CD14-positive monocyte (primary cell): ENCODE measurements around the gene COMMD1. TPM values are rescaled to one million over a fixed set of nuclear protein-coding genes. Genes with fewer than 3 reads are reported as not detected.

Source experiments
- DNase-seq, 3 donors: peaks; one replicate each; pipeline ENCODE4 v3.0.0-alpha.2; 2011 to 2022
- H2AFZ ChIP-seq: 2 replicates; pipeline ENCODE4 v1.6.0; 2012; ENCODE audit warnings: mild to moderate bottlenecking, low read depth, low read length, inconsistent platforms; ENCODE audit not compliant: insufficient read depth, poor library complexity, severe bottlenecking
- H3K27ac ChIP-seq, 2 donors: 1 replicate in 1 of 2; 2 replicates in 1 of 2; pipeline ENCODE4 v1.5.1; 2012 to 2013; ENCODE audit warnings: low read length in 2 of 2, control low read depth in 1 of 2, inconsistent platforms in 1 of 2, low read depth in 1 of 2, mild to moderate bottlenecking in 1 of 2
- H3K27me3 ChIP-seq, 2 donors: one replicate each; pipeline versions ENCODE4 v1.6.0 to v1.6.1; 2011 to 2013; ENCODE audit warnings: low read length in 2 of 2; ENCODE audit not compliant: control insufficient read depth in 2 of 2, insufficient read depth in 2 of 2
- H3K36me3 ChIP-seq, 2 donors: replicated peaks in 1 of 2; 1 replicate in 1 of 2; 2 replicates in 1 of 2; pipeline versions ENCODE4 v1.5.1 to v1.6.1; 2012 to 2013; ENCODE audit warnings: low read length in 2 of 2, control low read depth in 1 of 2, inconsistent platforms in 1 of 2, mild to moderate bottlenecking in 1 of 2; ENCODE audit not compliant: insufficient read depth in 2 of 2, control insufficient read depth in 1 of 2
- H3K4me1 ChIP-seq, 2 donors: 1 replicate in 1 of 2; 2 replicates in 1 of 2; pipeline versions ENCODE4 v1.5.1 to v1.6.1; 2012 to 2013; ENCODE audit warnings: low read length in 2 of 2, control low read depth in 1 of 2, inconsistent platforms in 1 of 2, mild to moderate bottlenecking in 1 of 2, moderate library complexity in 1 of 2; ENCODE audit not compliant: insufficient read depth in 2 of 2, control insufficient read depth in 1 of 2
- H3K4me2 ChIP-seq: replicated peaks from 2 replicates; pipeline ENCODE3; 2012; ENCODE audit warnings: low read length, moderate library complexity, mild to moderate bottlenecking; ENCODE audit not compliant: poor library complexity, severe bottlenecking; ENCODE audit errors: extremely low read depth
- H3K4me3 ChIP-seq, 3 experiments: fragments of 200-600 bp in 1 of 3; sonication (generic) in 1 of 3; replicated peaks in 1 of 3; 1 replicate in 2 of 3; 2 replicates in 1 of 3; pipeline ENCODE4 v1.5.1; 2011 to 2013; ENCODE audit warnings: low read length in 3 of 3, mild to moderate bottlenecking in 3 of 3, control low read depth in 2 of 3, low read depth in 2 of 3, inconsistent platforms in 1 of 3, moderate library complexity in 1 of 3
- H3K79me2 ChIP-seq: 2 replicates; pipeline ENCODE4 v1.6.0; 2012; ENCODE audit warnings: mild to moderate bottlenecking, control low read depth, inconsistent platforms, low read length, moderate library complexity; ENCODE audit not compliant: insufficient read depth
- H3K9ac ChIP-seq: 2 replicates; pipeline ENCODE4 v1.6.0; 2017; ENCODE audit warnings: low read length, mild to moderate bottlenecking; ENCODE audit not compliant: insufficient read depth, poor library complexity, severe bottlenecking
- H3K9me3 ChIP-seq, 2 donors: replicated peaks in 1 of 2; 1 replicate in 1 of 2; 2 replicates in 1 of 2; pipeline versions ENCODE4 v1.5.1 to v1.6.1; 2012 to 2013; ENCODE audit warnings: low read length in 2 of 2, control low read depth in 1 of 2; ENCODE audit not compliant: control insufficient read depth in 1 of 2, insufficient read depth in 1 of 2
- H4K20me1 ChIP-seq: 2 replicates; pipeline ENCODE4 v1.6.0; 2012; ENCODE audit warnings: mild to moderate bottlenecking, low read length, control low read depth, moderate library complexity; ENCODE audit not compliant: insufficient read depth
- H3K27ac Mint-ChIP-seq, 7 donors: one replicate each; pipeline ENCODE4 v1.8.0; 2020; ENCODE audit warnings: mild to moderate bottlenecking in 7 of 7, mixed read lengths in 7 of 7, moderate library complexity in 6 of 7, inconsistent platforms in 2 of 7
- H3K27me3 Mint-ChIP-seq, 3 donors: one replicate each; pipeline ENCODE4 v1.8.0; 2021 to 2022; ENCODE audit warnings: low read depth in 3 of 3, mild to moderate bottlenecking in 3 of 3, mixed read lengths in 3 of 3, moderate library complexity in 3 of 3, inconsistent platforms in 1 of 3
- H3K36me3 Mint-ChIP-seq, 2 donors: one replicate each; pipeline ENCODE4 v1.8.0; 2020; ENCODE audit warnings: mixed read lengths in 2 of 2, inconsistent platforms in 1 of 2, mild to moderate bottlenecking in 1 of 2
- H3K4me1 Mint-ChIP-seq: one replicate; pipeline ENCODE4 v1.8.0; 2020; ENCODE audit warnings: mild to moderate bottlenecking, mixed read lengths
- H3K4me3 Mint-ChIP-seq, 2 donors: one replicate each; pipeline ENCODE4 v1.8.0; 2020; ENCODE audit warnings: mild to moderate bottlenecking in 2 of 2, mixed read lengths in 2 of 2, moderate library complexity in 1 of 2
- H3K9me3 Mint-ChIP-seq, 7 donors: one replicate each; pipeline ENCODE4 v1.8.0; 2020 to 2022; ENCODE audit warnings: mixed read lengths in 7 of 7, mild to moderate bottlenecking in 6 of 7, moderate library complexity in 6 of 7, inconsistent platforms in 2 of 7
- CTCF ChIP-seq: fragments of 200-600 bp; IDR thresholded peaks from one replicate; pipeline ENCODE4 v1.8.0; 2022; ENCODE audit warnings: antibody characterized with exemption, mild to moderate bottlenecking
- WGBS: methylation state at CpG from one replicate; pipeline ENCODE4 v1.1.5; 2013; ENCODE audit warnings: missing lambda C conversion rate; ENCODE audit not compliant: insufficient coverage; 5-methylcytosine and 5-hydroxymethylcytosine counted together
- intact Hi-C, 2 donors: fragments of 100-400 bp; cut with micrococcal nuclease; formaldehyde crosslinking; loops; one replicate each; pipeline versions ENCODE4 v1.15.0 to v1.15.1; 2023
- polyA plus RNA-seq, 3 donors: library from polyadenylated mRNA; depleted of rRNA in 1 of 3; unstranded in 2 of 3; stranded (reverse) in 1 of 3; fragments of 300-500 nt in 2 of 3; fragments of >200 nt in 1 of 3; fragmentation: Illumina TruSeq in 2 of 3; gene quantifications; 1 replicate in 2 of 3; 2 replicates in 1 of 3; pipeline ENCODE4 v1.2.3, GENCODE V29; 2012 to 2021

COMMD1 gene
- polyA plus RNA-seq, 3 donors = 25.2 to 82.1 (median 70.7) TPM

- Histone ChIP-seq H3K9ac (no peak overlapping the region), H4K20me1 (no peaks in the 10 kb centered on the region), H3K79me2 (no peaks in the 10 kb centered on the region), H2AFZ (no peak overlapping the region), H3K9me3 (peaks cover 0 to 8% of the 10 kb centered on the region in 2 donors), H3K4me1 (peaks cover 0 to 2% of the 10 kb centered on the region in 2 donors), H3K36me3 (no peaks in the 10 kb centered on the region), H3K4me2 (no peak overlapping the region), H3K4me3 (no peak overlapping the region), H3K27ac (no peak overlapping the region), H3K27me3 (no peaks in the 10 kb centered on the region)
- Mint-ChIP-seq H3K27ac (no peak overlapping the region), H3K4me1 (peaks cover 10% of the 10 kb centered on the region), H3K36me3 (peaks cover 9 to 11% of the 10 kb centered on the region in 2 donors), H3K27me3 (peaks cover 0 to 3% (median 0%) of the 10 kb centered on the region in 3 donors), H3K4me3 (no peak overlapping the region), H3K9me3 (peaks cover 2 to 8% (median 2%) of the 10 kb centered on the region in 7 donors)
- no peak for TF ChIP-seq CTCF
- intact Hi-C loops = no loop called here
- 90% methylated on average over 3 of the region's 7 CpGs for WGBS
- no peak for DNase-seq
Measured at GRCh38 chr2:61959381-61960293, 54.2 kb downstream of the COMMD1 start.

DNA sequence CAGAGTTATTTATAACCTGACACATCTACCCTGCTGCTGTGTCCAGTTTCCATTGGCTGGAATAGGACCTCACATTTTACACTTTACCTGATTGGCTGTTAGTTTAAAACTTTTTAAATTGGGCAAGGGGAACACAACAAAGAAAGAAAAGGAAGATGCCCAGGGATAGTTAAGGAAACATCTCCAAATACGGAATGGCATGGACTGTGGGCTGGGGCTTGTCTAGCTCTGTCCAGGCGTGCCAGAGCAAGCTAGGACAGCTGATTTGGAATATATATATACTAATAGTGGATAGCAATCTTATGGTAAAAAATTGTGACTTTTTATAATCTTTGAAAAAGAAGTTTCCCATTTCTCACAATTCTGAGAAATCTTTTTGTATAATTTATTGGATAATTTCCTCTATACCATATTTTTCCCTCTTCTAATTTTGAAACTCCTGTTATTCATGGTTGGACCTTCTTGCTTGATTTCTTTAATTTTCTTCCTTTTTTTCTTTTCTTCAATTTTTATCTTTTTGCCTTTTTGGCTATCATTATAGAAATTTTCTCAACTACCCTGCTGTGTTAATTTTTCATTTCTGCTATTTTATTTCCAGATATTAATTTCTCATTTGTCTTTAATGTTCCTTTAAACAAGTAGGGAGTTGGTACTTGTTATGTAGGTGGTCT is 55.9 kb downstream of the COMMD1 start:
- no peaks in the 10 kb centered on the region for H3K79me2 ChIP-seq
- intact Hi-C loops = no loop called here
- no peak overlapping the region for H3K4me3 ChIP-seq
- no peak for DNase-seq
- no peak overlapping the region for H3K9ac ChIP-seq
- no peak overlapping the region for H3K27ac ChIP-seq
- peaks cover 0 to 8% of the 10 kb centered on the region in 2 donors for H3K9me3 ChIP-seq
- H3K4me2 ChIP-seq = no peak overlapping the region
- Mint-ChIP-seq H3K9me3 (peaks cover 2 to 8% (median 2%) of the 10 kb centered on the region in 7 donors), H3K36me3 (peaks cover 9 to 11% of the 10 kb centered on the region in 2 donors), H3K27me3 (peaks cover 0 to 3% (median 0%) of the 10 kb centered on the region in 3 donors), H3K4me1 (peaks cover 10% of the 10 kb centered on the region), H3K4me3 (no peak overlapping the region), H3K27ac (no peak overlapping the region)
- H3K27me3 ChIP-seq = no peaks in the 10 kb centered on the region
- no peak overlapping the region for H2AFZ ChIP-seq
- no peaks in the 10 kb centered on the region for H3K36me3 ChIP-seq
- H3K4me1 ChIP-seq = peaks cover 0 to 2% of the 10 kb centered on the region in 2 donors
- WGBS = 100% methylated on average over 1 of the region's 2 CpGs
- TF ChIP-seq CTCF = no peak
- no peaks in the 10 kb centered on the region for H4K20me1 ChIP-seq
